Panc1 (cell line): ENCODE data around the gene USP15. TPM values are rescaled to one million over a fixed set of nuclear protein-coding genes. Genes with fewer than 3 reads are reported as not detected.

Experiments used
- ATAC-seq: fragments of 200-7000 bp; cut with Tn5 transposase; 2 replicates; pipeline ENCODE4 v1.9.1; 2020; ENCODE audit warnings: mild to moderate bottlenecking, moderate library complexity
- BruUV-seq: library from RNA; stranded (reverse); fragments of 400-500 nt; replicated peaks from 2 replicates; lab custom pipeline; 2021; lab: Mats Ljungman, UMichigan
- CTCF ChIA-PET: fragments of 300-600 bp; sonication (Branson Sonifier 250); formaldehyde crosslinking; loops from one replicate; lab custom pipeline; 2022; ENCODE audit warnings: antibody characterized with exemption; lab: Charles Lee
- POLR2A ChIA-PET: fragments of 300-600 bp; sonication (Branson Sonifier 250); formaldehyde crosslinking; loops from one replicate; lab custom pipeline; 2022; ENCODE audit warnings: antibody characterized with exemption; lab: Charles Lee
- DNase-seq: peaks from one replicate; pipeline ENCODE4 v3.0.0-alpha.2; 2010; ENCODE audit warnings: low read depth, low spot score
- H3K27ac ChIP-seq: 2 replicates; pipeline ENCODE4 v1.5.1; 2011; ENCODE audit warnings: mild to moderate bottlenecking, low read length, inconsistent platforms
- H3K27me3 ChIP-seq: fragments of 200-500 bp; sonication (Bioruptor generic); 2 replicates; pipeline ENCODE4 v1.6.0; 2014; ENCODE audit warnings: low read length, inconsistent platforms; ENCODE audit not compliant: control insufficient read depth, insufficient read depth
- H3K36me3 ChIP-seq: fragments of 200-500 bp; sonication (Bioruptor generic); 2 replicates; pipeline ENCODE4 v1.5.1; 2014; ENCODE audit warnings: inconsistent platforms, mild to moderate bottlenecking, low read length, moderate library complexity; ENCODE audit not compliant: control insufficient read depth, insufficient read depth
- H3K4me1 ChIP-seq: 2 replicates; pipeline ENCODE4 v1.5.1; 2011; ENCODE audit warnings: inconsistent platforms, mild to moderate bottlenecking, low read length, moderate library complexity; ENCODE audit not compliant: control insufficient read depth, insufficient read depth
- H3K4me3 ChIP-seq, 2 experiments: 2 replicates each; pipeline ENCODE4 v1.5.1; 2011 to 2012; ENCODE audit warnings: low read depth in 2 of 2, low read length in 2 of 2, mild to moderate bottlenecking in 2 of 2, inconsistent platforms in 1 of 2, moderate library complexity in 1 of 2
- H3K9me3 ChIP-seq: fragments of 200-500 bp; sonication (Bioruptor generic); 2 replicates; pipeline ENCODE4 v1.5.1; 2014; ENCODE audit warnings: low read depth, mild to moderate bottlenecking, inconsistent platforms, low read length, moderate library complexity; ENCODE audit not compliant: control insufficient read depth, insufficient read depth
- CTCF ChIP-seq: fragments of 450-650 bp; IDR thresholded peaks from 2 replicates; pipeline ENCODE4 v1.5.1; 2017; ENCODE audit warnings: mild to moderate bottlenecking
- POLR2AphosphoS5 ChIP-seq: IDR thresholded peaks from 2 replicates; pipeline ENCODE4 v1.6.1; 2012; ENCODE audit warnings: mild to moderate bottlenecking, low read depth, low read length, moderate library complexity
- SIN3A ChIP-seq: IDR thresholded peaks from 2 replicates; pipeline ENCODE4 v1.6.1; 2012; ENCODE audit warnings: low read depth, mild to moderate bottlenecking, low read length, moderate library complexity, borderline replicate concordance; ENCODE audit not compliant: insufficient read depth
- TCF7L2 ChIP-seq: IDR thresholded peaks from 2 replicates; pipeline ENCODE4 v1.6.1; 2011; ENCODE audit warnings: mild to moderate bottlenecking, low read depth, low read length, inconsistent platforms
- in situ Hi-C: cut with HindIII; loops from 2 replicates; pipeline ENCODE4 v1.10.0; 2016; ENCODE audit warnings: low sequenced_read_pairs, low pct_unique_long_range_greater_than_20kb
- intact Hi-C: fragments of 100-400 bp; cut with micrococcal nuclease; formaldehyde crosslinking; loops from one replicate; pipeline ENCODE4 v1.10.0; 2022; ENCODE audit not compliant: unreplicated experiment
- total RNA-seq: library from RNA; stranded (reverse); gene quantifications from one replicate; pipeline ENCODE4 v1.2.1, GENCODE V29; 2021; ENCODE audit not compliant: unreplicated experiment
- TF ChIP-seq, protein P1 (sequence below), 2 experiments: IDR thresholded peaks; 2 replicates each; pipeline ENCODE4 v1.6.1; 2011 to 2012; ENCODE audit warnings: low read depth in 2 of 2, control low read depth in 1 of 2, low read length in 1 of 2, mild to moderate bottlenecking in 1 of 2, moderate library complexity in 1 of 2; ENCODE audit not compliant: insufficient read depth in 1 of 2

Gene USP15
- total RNA-seq, 1 experiment from 2014 or later, result 35.4 TPM

DNA sequence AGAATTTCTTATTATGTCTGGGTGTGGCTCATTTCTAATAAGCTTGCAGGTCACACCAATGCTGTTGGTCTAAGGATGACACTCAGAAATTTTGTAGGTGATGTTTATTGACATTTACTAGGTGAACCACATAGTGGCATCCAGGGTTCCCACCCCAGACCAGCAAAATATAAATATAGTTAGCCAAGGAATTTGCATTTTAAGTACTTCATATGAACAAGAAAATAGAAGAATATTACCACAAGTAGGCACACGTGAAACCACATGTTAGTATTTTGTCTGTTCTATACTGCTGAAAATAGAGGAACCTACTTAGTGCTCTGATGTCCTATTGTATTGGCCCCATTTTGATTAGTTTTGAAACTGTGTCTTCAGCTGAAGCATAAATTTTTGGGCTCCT is 71.1 kb downstream of the USP15 start:
- BruUV-seq, result no TSS peak
- H3K27me3 ChIP-seq, result no peaks in the 10 kb centered on the region
- no peaks in the 10 kb centered on the region for H3K9me3 ChIP-seq
- ChIA-PET CTCF (no interaction called here), POLR2A (no interaction called here)
- no peak for TF ChIP-seq POLR2AphosphoS5
- no peak for TF ChIP-seq TCF7L2
- TF ChIP-seq, protein P1, sequence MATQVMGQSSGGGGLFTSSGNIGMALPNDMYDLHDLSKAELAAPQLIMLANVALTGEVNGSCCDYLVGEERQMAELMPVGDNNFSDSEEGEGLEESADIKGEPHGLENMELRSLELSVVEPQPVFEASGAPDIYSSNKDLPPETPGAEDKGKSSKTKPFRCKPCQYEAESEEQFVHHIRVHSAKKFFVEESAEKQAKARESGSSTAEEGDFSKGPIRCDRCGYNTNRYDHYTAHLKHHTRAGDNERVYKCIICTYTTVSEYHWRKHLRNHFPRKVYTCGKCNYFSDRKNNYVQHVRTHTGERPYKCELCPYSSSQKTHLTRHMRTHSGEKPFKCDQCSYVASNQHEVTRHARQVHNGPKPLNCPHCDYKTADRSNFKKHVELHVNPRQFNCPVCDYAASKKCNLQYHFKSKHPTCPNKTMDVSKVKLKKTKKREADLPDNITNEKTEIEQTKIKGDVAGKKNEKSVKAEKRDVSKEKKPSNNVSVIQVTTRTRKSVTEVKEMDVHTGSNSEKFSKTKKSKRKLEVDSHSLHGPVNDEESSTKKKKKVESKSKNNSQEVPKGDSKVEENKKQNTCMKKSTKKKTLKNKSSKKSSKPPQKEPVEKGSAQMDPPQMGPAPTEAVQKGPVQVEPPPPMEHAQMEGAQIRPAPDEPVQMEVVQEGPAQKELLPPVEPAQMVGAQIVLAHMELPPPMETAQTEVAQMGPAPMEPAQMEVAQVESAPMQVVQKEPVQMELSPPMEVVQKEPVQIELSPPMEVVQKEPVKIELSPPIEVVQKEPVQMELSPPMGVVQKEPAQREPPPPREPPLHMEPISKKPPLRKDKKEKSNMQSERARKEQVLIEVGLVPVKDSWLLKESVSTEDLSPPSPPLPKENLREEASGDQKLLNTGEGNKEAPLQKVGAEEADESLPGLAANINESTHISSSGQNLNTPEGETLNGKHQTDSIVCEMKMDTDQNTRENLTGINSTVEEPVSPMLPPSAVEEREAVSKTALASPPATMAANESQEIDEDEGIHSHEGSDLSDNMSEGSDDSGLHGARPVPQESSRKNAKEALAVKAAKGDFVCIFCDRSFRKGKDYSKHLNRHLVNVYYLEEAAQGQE (IDR thresholded peaks at IDR 0.05; ENCODE audit: insufficient read depth in 1 of 2, low read depth in 2 of 2, low read length in 1 of 2), result no peak
- no peak for TF ChIP-seq CTCF
- TF ChIP-seq SIN3A, result no peak
- no peak overlapping the region for H3K27ac ChIP-seq
- no peak for DNase-seq
- H3K36me3 ChIP-seq, result no peaks in the 10 kb centered on the region; the same call in 1 of the 2 replicates
- no peaks in the 10 kb centered on the region for H3K4me1 ChIP-seq
- no peak overlapping the region for H3K4me3 ChIP-seq
- in situ Hi-C loops (no loop called here), intact Hi-C loops (no loop called here)
- no peak for ATAC-seq

GRCh38 chr12:62332598-62332997 is 72.4 kb downstream of the USP15 start:
- no peak for ATAC-seq
- DNase-seq, result no peak
- TF ChIP-seq SIN3A (no peak), CTCF (no peak), POLR2AphosphoS5 (no peak), TCF7L2 (no peak)
- TF ChIP-seq, protein P1 (IDR thresholded peaks at IDR 0.05; ENCODE audit: insufficient read depth in 1 of 2, low read depth in 2 of 2, low read length in 1 of 2), result no peak
- Histone ChIP-seq H3K9me3 (no peaks in the 10 kb centered on the region; the same call in 1 of the 2 replicates), H3K27me3 (no peaks in the 10 kb centered on the region), H3K27ac (no peak overlapping the region), H3K36me3 (no peaks in the 10 kb centered on the region; the same call in 1 of the 2 replicates), H3K4me3 (no peak overlapping the region), H3K4me1 (no peaks in the 10 kb centered on the region)
- intact Hi-C loops (no loop called here), in situ Hi-C loops (no loop called here)
- BruUV-seq, result no TSS peak
- ChIA-PET CTCF (no interaction called here), POLR2A (no interaction called here)
